GM04503 (cell line): ENCODE results near the gene TAF8.

Experiments used
- DNase-seq: peaks from one replicate; pipeline ENCODE4 v3.0.0-alpha.2; 2012; ENCODE audit warnings: low read depth

The TAF8 gene

GRCh38 chr6:42099340-42100028 is 49.2 kb downstream of the TAF8 start:
- no peak for DNase-seq

- no peak for DNase-seq
Measured at GRCh38 chr6:42100029-42100901, 49.9 kb downstream of the TAF8 start.

- DNase-seq: no peak
Measured at GRCh38 chr6:42101186-42101657, 50.9 kb downstream of the TAF8 start.

- no peak for DNase-seq
Measured at GRCh38 chr6:42103216-42103615, 52.9 kb downstream of the TAF8 start.

- DNase-seq: no peak
Measured at GRCh38 chr6:42103753-42104094, 53.4 kb downstream of the TAF8 start.

GRCh38 chr6:42104095-42104803 is 53.9 kb downstream of the TAF8 start:
- no peak for DNase-seq

GRCh38 chr6:42104804-42105125 is 54.4 kb downstream of the TAF8 start:
- no peak for DNase-seq

GRCh38 chr6:42105156-42105648 is 54.9 kb downstream of the TAF8 start:
- no peak for DNase-seq

- DNase-seq: no peak
Measured at GRCh38 chr6:42105709-42106108, 55.4 kb downstream of the TAF8 start.

- no peak for DNase-seq
Measured at GRCh38 chr6:42106112-42107023, 56.0 kb downstream of the TAF8 start.

- no peak for DNase-seq
Measured at GRCh38 chr6:42108071-42108470, 57.7 kb downstream of the TAF8 start.

- DNase-seq: no peak
Measured at GRCh38 chr6:42110683-42111082, 60.4 kb downstream of the TAF8 start.

- no peak for DNase-seq
Measured at GRCh38 chr6:42112351-42112750, 62.0 kb downstream of the TAF8 start.

- no peak for DNase-seq
Measured at GRCh38 chr6:42113936-42114636, 63.8 kb downstream of the TAF8 start.

GRCh38 chr6:42117843-42118161 is 67.5 kb downstream of the TAF8 start:
- DNase-seq: no peak

- peak; percentile 22 for DNase-seq
Measured at GRCh38 chr6:42118162-42119001, 68.1 kb downstream of the TAF8 start.

- peak; percentile 38 for DNase-seq
Measured at GRCh38 chr6:42120895-42121865, 70.9 kb downstream of the TAF8 start.

GRCh38 chr6:42123379-42124103 is 73.2 kb downstream of the TAF8 start:
- DNase-seq: no peak
